Neural cell (in vitro differentiated cells): ENCODE measurements around the gene CSH1. TPM values are rescaled to one million over a fixed set of nuclear protein-coding genes. Genes with fewer than 3 reads are reported as not detected.
"Not testable (repeated sequence)": the region's sequence is repeated elsewhere in the genome, so short reads cannot be mapped to it uniquely, and the experiment has no call there.

Source experiments
- H2AFZ ChIP-seq: fragments of 200-600, 300-800 bp; sonication (generic), shearing (Covaris generic); 2 replicates; pipeline ENCODE4 v1.6.0; 2014; ENCODE audit warnings: low read depth, mild to moderate bottlenecking, antibody characterized with exemption, low read length, moderate library complexity
- H3F3A ChIP-seq: fragments of 200-600 bp; shearing (Covaris generic); 2 replicates; pipeline ENCODE4 v1.6.1; 2016; ENCODE audit warnings: mild to moderate bottlenecking, moderate library complexity, mixed read lengths, antibody characterized with exemption, low read length; ENCODE audit not compliant: insufficient read depth, poor library complexity, severe bottlenecking
- H3K27ac ChIP-seq: fragments of 200-600, 300-800 bp; sonication (generic), shearing (Covaris generic); 2 replicates; pipeline ENCODE4 v1.5.1; 2014; ENCODE audit warnings: mild to moderate bottlenecking, low read length, moderate library complexity
- H3K27me3 ChIP-seq: fragments of 300-800, 200-600 bp; sonication (generic), shearing (Covaris generic); 2 replicates; pipeline ENCODE4 v1.6.0; 2014; ENCODE audit warnings: mild to moderate bottlenecking, low read depth, low read length, moderate library complexity; ENCODE audit not compliant: insufficient read depth
- H3K36me3 ChIP-seq: fragments of 300-800, 200-600 bp; sonication (generic), shearing (Covaris generic); 2 replicates; pipeline ENCODE4 v1.5.1; 2014; ENCODE audit warnings: mild to moderate bottlenecking, antibody characterized with exemption, low read length, moderate library complexity; ENCODE audit not compliant: insufficient read depth
- H3K4me2 ChIP-seq: fragments of 300-800, 200-600 bp; sonication (generic), shearing (Covaris generic); 2 replicates; pipeline ENCODE4 v1.6.0; 2014; ENCODE audit warnings: mild to moderate bottlenecking, low read length
- H3K4me3 ChIP-seq: fragments of 300-800, 200-600 bp; sonication (generic), shearing (Covaris generic); 2 replicates; pipeline ENCODE4 v1.5.1; 2014; ENCODE audit warnings: mild to moderate bottlenecking, low read length, moderate library complexity
- H3K79me2 ChIP-seq: fragments of 200-600 bp; shearing (Covaris generic); replicated peaks from 2 replicates; pipeline ENCODE4 v1.6.0; 2014; ENCODE audit warnings: mild to moderate bottlenecking, low read length, moderate library complexity; ENCODE audit not compliant: insufficient read depth
- H3K9ac ChIP-seq: fragments of 300-800, 200-600 bp; sonication (generic), shearing (Covaris generic); 2 replicates; pipeline ENCODE4 v1.6.1; 2016; ENCODE audit warnings: mild to moderate bottlenecking, low read length, mixed read lengths
- H3K9me2 ChIP-seq: fragments of 200-600 bp; shearing (Covaris generic); 2 replicates; pipeline ENCODE4 v1.6.1; 2016; ENCODE audit warnings: mild to moderate bottlenecking, low read length, mixed read lengths; ENCODE audit not compliant: insufficient read depth
- H3K9me3 ChIP-seq: fragments of 200-600, 300-800 bp; sonication (generic), shearing (Covaris generic); 2 replicates; pipeline ENCODE4 v1.6.1; 2016; ENCODE audit warnings: mild to moderate bottlenecking, mixed run types, low read length, moderate library complexity, mixed read lengths
- H4K20me1 ChIP-seq: fragments of 200-600 bp; shearing (Covaris generic); 2 replicates; pipeline ENCODE4 v1.6.1; 2016; ENCODE audit warnings: mild to moderate bottlenecking, mixed run types; ENCODE audit not compliant: insufficient read depth
- polyA plus RNA-seq: library from polyadenylated mRNA; depleted of rRNA; stranded (reverse); fragments of >200 nt; gene quantifications from 2 replicates; pipeline ENCODE4 v1.2.3, GENCODE V29; 2014

CSH1 gene
- polyA plus RNA-seq, 1 donor from 2014 or later = not detected

GRCh38 chr17:63907161-63907778 lies 10.9 kb upstream of the CSH1 start:
- H2AFZ ChIP-seq, H3K9me2 ChIP-seq, H3K27me3 ChIP-seq, H3K27ac ChIP-seq, H4K20me1 ChIP-seq, H3K79me2 ChIP-seq, H3K9me3 ChIP-seq, H3F3A ChIP-seq, H3K9ac ChIP-seq, H3K4me3 ChIP-seq, H3K36me3 ChIP-seq, H3K4me2 ChIP-seq: not testable (repeated sequence)

- H2AFZ ChIP-seq, H4K20me1 ChIP-seq, H3K4me2 ChIP-seq, H3K27me3 ChIP-seq, H3K9ac ChIP-seq, H3K9me2 ChIP-seq, H3K9me3 ChIP-seq, H3K27ac ChIP-seq, H3K4me3 ChIP-seq, H3K79me2 ChIP-seq, H3K36me3 ChIP-seq, H3F3A ChIP-seq: not testable (repeated sequence)
These were observed 8.4 kb upstream of the CSH1 start for GRCh38 chr17:63904796-63905195.

- not testable (repeated sequence) for H3K79me2 ChIP-seq, H4K20me1 ChIP-seq, H3K9me2 ChIP-seq, H3K4me3 ChIP-seq, H3K27ac ChIP-seq, H3K9me3 ChIP-seq, H3K4me2 ChIP-seq, H3K36me3 ChIP-seq, H2AFZ ChIP-seq, H3K9ac ChIP-seq, H3F3A ChIP-seq, H3K27me3 ChIP-seq
These were observed 7.4 kb upstream of the CSH1 start for GRCh38 chr17:63903787-63904201.

GRCh38 chr17:63901971-63902370 lies 5.6 kb upstream of the CSH1 start:
- H3K9ac ChIP-seq, H3K79me2 ChIP-seq, H3K9me3 ChIP-seq, H3K9me2 ChIP-seq, H3K27me3 ChIP-seq, H2AFZ ChIP-seq, H4K20me1 ChIP-seq, H3K36me3 ChIP-seq, H3K27ac ChIP-seq, H3K4me2 ChIP-seq, H3K4me3 ChIP-seq, H3F3A ChIP-seq: not testable (repeated sequence)

GRCh38 chr17:63898899-63899798 lies 2.8 kb upstream of the CSH1 start:
- H3K9me3 ChIP-seq, H4K20me1 ChIP-seq, H3K4me2 ChIP-seq, H3F3A ChIP-seq, H3K79me2 ChIP-seq, H3K9ac ChIP-seq, H3K27ac ChIP-seq, H3K4me3 ChIP-seq, H3K9me2 ChIP-seq, H3K36me3 ChIP-seq, H2AFZ ChIP-seq, H3K27me3 ChIP-seq: not testable (repeated sequence)

GRCh38 chr17:63894821-63895220 lies 1.6 kb downstream of the CSH1 start:
- not testable (repeated sequence) for H3K36me3 ChIP-seq, H3K4me3 ChIP-seq, H3K27me3 ChIP-seq, H3K79me2 ChIP-seq, H4K20me1 ChIP-seq, H3K9me3 ChIP-seq, H2AFZ ChIP-seq, H3K9me2 ChIP-seq, H3F3A ChIP-seq, H3K9ac ChIP-seq, H3K27ac ChIP-seq, H3K4me2 ChIP-seq

- not testable (repeated sequence) for H3K27me3 ChIP-seq, H3K36me3 ChIP-seq, H2AFZ ChIP-seq, H3K9me2 ChIP-seq, H3K4me3 ChIP-seq, H3K27ac ChIP-seq, H3K9me3 ChIP-seq, H3K79me2 ChIP-seq, H3K4me2 ChIP-seq, H3K9ac ChIP-seq, H4K20me1 ChIP-seq, H3F3A ChIP-seq
These were observed 2.4 kb downstream of the CSH1 start for GRCh38 chr17:63894021-63894420.
